DOHH2 (cell line): ENCODE results near the gene TRIM15.

Source experiments
- EZH2phosphoT487 ChIP-seq: fragments of 200-600 bp; sonication (generic); IDR thresholded peaks from 2 replicates; pipeline ENCODE4 v1.6.1; 2017; ENCODE audit warnings: borderline replicate concordance, mild to moderate bottlenecking, antibody characterized with exemption, low read length, moderate library complexity, mixed read lengths
- TF ChIP-seq, protein P1 (sequence below): fragments of 200-600 bp; sonication (generic); IDR thresholded peaks from one replicate; pipeline ENCODE4 v1.5.1; 2014; ENCODE audit warnings: antibody characterized with exemption, mild to moderate bottlenecking, low read depth, low read length; ENCODE audit not compliant: poor library complexity, severe bottlenecking

- TF ChIP-seq, protein P1, sequence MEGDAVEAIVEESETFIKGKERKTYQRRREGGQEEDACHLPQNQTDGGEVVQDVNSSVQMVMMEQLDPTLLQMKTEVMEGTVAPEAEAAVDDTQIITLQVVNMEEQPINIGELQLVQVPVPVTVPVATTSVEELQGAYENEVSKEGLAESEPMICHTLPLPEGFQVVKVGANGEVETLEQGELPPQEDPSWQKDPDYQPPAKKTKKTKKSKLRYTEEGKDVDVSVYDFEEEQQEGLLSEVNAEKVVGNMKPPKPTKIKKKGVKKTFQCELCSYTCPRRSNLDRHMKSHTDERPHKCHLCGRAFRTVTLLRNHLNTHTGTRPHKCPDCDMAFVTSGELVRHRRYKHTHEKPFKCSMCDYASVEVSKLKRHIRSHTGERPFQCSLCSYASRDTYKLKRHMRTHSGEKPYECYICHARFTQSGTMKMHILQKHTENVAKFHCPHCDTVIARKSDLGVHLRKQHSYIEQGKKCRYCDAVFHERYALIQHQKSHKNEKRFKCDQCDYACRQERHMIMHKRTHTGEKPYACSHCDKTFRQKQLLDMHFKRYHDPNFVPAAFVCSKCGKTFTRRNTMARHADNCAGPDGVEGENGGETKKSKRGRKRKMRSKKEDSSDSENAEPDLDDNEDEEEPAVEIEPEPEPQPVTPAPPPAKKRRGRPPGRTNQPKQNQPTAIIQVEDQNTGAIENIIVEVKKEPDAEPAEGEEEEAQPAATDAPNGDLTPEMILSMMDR: no peak
- TF ChIP-seq EZH2phosphoT487: no peak
These were observed 32.6 kb downstream of the TRIM15 start for GRCh38 chr6:30195951-30196350.
